Natural killer cell treated with Interleukin-12 subunit alpha and Interleukin-12 subunit beta and Interleukin-15 and Interleukin-18, amount 100 ng/mL, for 72 hours (primary cell): Measurements from ENCODE around the gene FAM131A. TPM values are rescaled to one million over a fixed set of nuclear protein-coding genes. Genes with fewer than 3 reads are reported as not detected.
A peak's percentile ranks its signal among the peaks of the same experiment; 100 is the strongest.
"Not testable (repeated sequence)": the region's sequence is repeated elsewhere in the genome, so short reads cannot be mapped to it uniquely, and the experiment has no call there.

Experiments
- ATAC-seq, 2 donors: fragments of 150-1000 bp; cut with Tn5 transposase in 1 of 2; sonication (Bioruptor Pico), chemical (Tn5 transposase) in 1 of 2; 2 replicates each; pipeline ENCODE4 v1.10.0; 2021
- DNase-seq: peaks from one replicate; pipeline ENCODE4 v3.0.0; 2022; ENCODE audit warnings: low spot score
- H3K27ac Mint-ChIP-seq, 2 donors: 1 replicate in 1 of 2; 2 replicates in 1 of 2; pipeline ENCODE4 v1.8.0; 2022; ENCODE audit warnings: mixed read lengths in 2 of 2, mild to moderate bottlenecking in 1 of 2, moderate library complexity in 1 of 2
- H3K27me3 Mint-ChIP-seq, 2 donors: 1 replicate in 1 of 2; 2 replicates in 1 of 2; pipeline ENCODE4 v1.8.0; 2022; ENCODE audit warnings: mixed read lengths in 2 of 2
- H3K36me3 Mint-ChIP-seq: one replicate; pipeline ENCODE4 v1.8.0; 2022; ENCODE audit warnings: mixed read lengths
- H3K4me1 Mint-ChIP-seq, 2 donors: 1 replicate in 1 of 2; 2 replicates in 1 of 2; pipeline ENCODE4 v1.8.0; 2022; ENCODE audit warnings: low read depth in 2 of 2, mixed read lengths in 2 of 2, mild to moderate bottlenecking in 1 of 2
- H3K4me3 Mint-ChIP-seq: one replicate; pipeline ENCODE4 v1.8.0; 2022; ENCODE audit warnings: mixed read lengths
- H3K9me3 Mint-ChIP-seq: 2 replicates; pipeline ENCODE4 v1.8.0; 2022; ENCODE audit warnings: mixed read lengths
- total RNA-seq, 2 donors: library from RNA; stranded (reverse); gene quantifications; one replicate each; pipeline ENCODE4 v1.2.3, GENCODE V29; 2022

FAM131A gene
- total RNA-seq, 2 donors from 2014 or later: 3.2 to 5.8 TPM

GRCh38 chr3:184338511-184338945 is 1.1 kb downstream of the FAM131A start:
- no peaks in the 10 kb centered on the region for H3K9me3 Mint-ChIP-seq
- peaks cover 41 to 45% of the 10 kb centered on the region in 2 donors for H3K4me1 Mint-ChIP-seq
- DNase-seq (no peak), ATAC-seq (no peak)
- H3K36me3 Mint-ChIP-seq: peaks cover 6% of the 10 kb centered on the region
- no peak overlapping the region for H3K27ac Mint-ChIP-seq
- no peak overlapping the region for H3K4me3 Mint-ChIP-seq
- no peaks in the 10 kb centered on the region for H3K27me3 Mint-ChIP-seq

GRCh38 chr3:184339001-184339400 is 1.6 kb downstream of the FAM131A start:
- Mint-ChIP-seq H3K4me3 (no peak overlapping the region), H3K4me1 (peaks cover 36 to 40% of the 10 kb centered on the region in 2 donors), H3K27me3 (no peaks in the 10 kb centered on the region), H3K36me3 (peaks cover 2% of the 10 kb centered on the region), H3K9me3 (no peaks in the 10 kb centered on the region), H3K27ac (no peak overlapping the region)
- ATAC-seq (no peak), DNase-seq (no peak)

GRCh38 chr3:184339451-184340135 is 2.2 kb downstream of the FAM131A start:
- not testable (repeated sequence) for H3K27me3 Mint-ChIP-seq

GRCh38 chr3:184341925-184342324 is 4.5 kb downstream of the FAM131A start:
- Mint-ChIP-seq H3K27ac (no peak overlapping the region), H3K27me3 (no peaks in the 10 kb centered on the region), H3K9me3 (no peaks in the 10 kb centered on the region), H3K4me1 (peaks cover 19 to 20% of the 10 kb centered on the region in 2 donors), H3K36me3 (no peaks in the 10 kb centered on the region), H3K4me3 (no peak overlapping the region)
- DNase-seq (no peak), ATAC-seq (no peak)

More at GRCh38 chr3:184339451-184340135, 2.2 kb downstream of the FAM131A start:
- not testable (repeated sequence) for ATAC-seq, DNase-seq, H3K36me3 Mint-ChIP-seq, H3K9me3 Mint-ChIP-seq, H3K4me3 Mint-ChIP-seq, H3K27ac Mint-ChIP-seq
- peaks cover 32 to 34% of the 10 kb centered on the region in 2 donors for H3K4me1 Mint-ChIP-seq

- ATAC-seq: no peak
- H3K4me1 Mint-ChIP-seq: peaks cover 7 to 12% of the 10 kb centered on the region in 2 donors
- no peak overlapping the region for H3K27ac Mint-ChIP-seq
These were observed 5.9 kb downstream of the FAM131A start for GRCh38 chr3:184343200-184343876.

GRCh38 chr3:184344579-184345316 is 7.3 kb downstream of the FAM131A start:
- H3K4me3 Mint-ChIP-seq: no peak overlapping the region
- H3K27me3 Mint-ChIP-seq: no peaks in the 10 kb centered on the region
- H3K4me1 Mint-ChIP-seq: peaks cover 7 to 8% of the 10 kb centered on the region in 2 donors
- H3K9me3 Mint-ChIP-seq: no peaks in the 10 kb centered on the region
- ATAC-seq (no peak), DNase-seq (no peak)
- no peak overlapping the region for H3K27ac Mint-ChIP-seq
- no peaks in the 10 kb centered on the region for H3K36me3 Mint-ChIP-seq

More at GRCh38 chr3:184343200-184343876, 5.9 kb downstream of the FAM131A start:
- no peaks in the 10 kb centered on the region for H3K27me3 Mint-ChIP-seq
- no peak for DNase-seq
- no peak overlapping the region for H3K4me3 Mint-ChIP-seq
- no peaks in the 10 kb centered on the region for H3K9me3 Mint-ChIP-seq
- no peaks in the 10 kb centered on the region for H3K36me3 Mint-ChIP-seq

- Mint-ChIP-seq H3K9me3 (no peaks in the 10 kb centered on the region), H3K4me1 (peaks cover 7% of the 10 kb centered on the region in 2 donors), H3K36me3 (no peaks in the 10 kb centered on the region), H3K27ac (no peak overlapping the region), H3K27me3 (no peaks in the 10 kb centered on the region), H3K4me3 (no peak overlapping the region)
- ATAC-seq: peak in 1 of 2 donors; percentile 41
- no peak for DNase-seq
These were observed 8.1 kb downstream of the FAM131A start for GRCh38 chr3:184345317-184346144.

- H3K36me3 Mint-ChIP-seq: no peaks in the 10 kb centered on the region
- no peak for DNase-seq
- no peak for ATAC-seq
- H3K27me3 Mint-ChIP-seq: no peaks in the 10 kb centered on the region
- no peak overlapping the region for H3K27ac Mint-ChIP-seq
- H3K4me3 Mint-ChIP-seq: no peak overlapping the region
- no peaks in the 10 kb centered on the region for H3K9me3 Mint-ChIP-seq
- peaks cover 0 to 5% of the 10 kb centered on the region in 2 donors for H3K4me1 Mint-ChIP-seq
These were observed 9.2 kb downstream of the FAM131A start for GRCh38 chr3:184346480-184347190.

GRCh38 chr3:184347321-184348056 is 10.1 kb downstream of the FAM131A start:
- H3K27ac Mint-ChIP-seq: no peak overlapping the region
- no peaks in the 10 kb centered on the region for H3K9me3 Mint-ChIP-seq
- no peak for ATAC-seq
- H3K4me3 Mint-ChIP-seq: no peak overlapping the region
- no peaks in the 10 kb centered on the region for H3K36me3 Mint-ChIP-seq
- no peaks in the 10 kb centered on the region for H3K27me3 Mint-ChIP-seq
- DNase-seq: no peak
- H3K4me1 Mint-ChIP-seq: peaks cover 0 to 8% of the 10 kb centered on the region in 2 donors

GRCh38 chr3:184348057-184348382 is 10.6 kb downstream of the FAM131A start:
- Mint-ChIP-seq H3K27me3 (no peaks in the 10 kb centered on the region), H3K36me3 (no peaks in the 10 kb centered on the region)
- ATAC-seq: no peak

GRCh38 chr3:184349563-184350470 is 12.4 kb downstream of the FAM131A start:
- H3K4me3 Mint-ChIP-seq: no peak overlapping the region
- H3K4me1 Mint-ChIP-seq: peaks cover 0 to 12% of the 10 kb centered on the region in 2 donors
- no peaks in the 10 kb centered on the region for H3K27me3 Mint-ChIP-seq
- ATAC-seq (no peak), DNase-seq (no peak)
- H3K36me3 Mint-ChIP-seq: no peaks in the 10 kb centered on the region
- H3K27ac Mint-ChIP-seq: no peak overlapping the region
- H3K9me3 Mint-ChIP-seq: no peaks in the 10 kb centered on the region

More at GRCh38 chr3:184348057-184348382, 10.6 kb downstream of the FAM131A start:
- Mint-ChIP-seq H3K9me3 (no peaks in the 10 kb centered on the region), H3K4me3 (no peak overlapping the region), H3K27ac (no peak overlapping the region), H3K4me1 (peaks cover 0 to 8% of the 10 kb centered on the region in 2 donors)
- DNase-seq: no peak
